ENCODE results near the gene RAMACL. TPM values are rescaled to one million over a fixed set of nuclear protein-coding genes. Genes with fewer than 3 reads are reported as not detected.
"Not testable (repeated sequence)": the region's sequence is repeated elsewhere in the genome, so short reads cannot be mapped to it uniquely, and the experiment has no call there.

RAMACL gene
- polyA plus RNA-seq, 6 donors from 2014 or later = 0.23 to 0.65 (median 0.52) TPM; not detected in 1

DNA sequence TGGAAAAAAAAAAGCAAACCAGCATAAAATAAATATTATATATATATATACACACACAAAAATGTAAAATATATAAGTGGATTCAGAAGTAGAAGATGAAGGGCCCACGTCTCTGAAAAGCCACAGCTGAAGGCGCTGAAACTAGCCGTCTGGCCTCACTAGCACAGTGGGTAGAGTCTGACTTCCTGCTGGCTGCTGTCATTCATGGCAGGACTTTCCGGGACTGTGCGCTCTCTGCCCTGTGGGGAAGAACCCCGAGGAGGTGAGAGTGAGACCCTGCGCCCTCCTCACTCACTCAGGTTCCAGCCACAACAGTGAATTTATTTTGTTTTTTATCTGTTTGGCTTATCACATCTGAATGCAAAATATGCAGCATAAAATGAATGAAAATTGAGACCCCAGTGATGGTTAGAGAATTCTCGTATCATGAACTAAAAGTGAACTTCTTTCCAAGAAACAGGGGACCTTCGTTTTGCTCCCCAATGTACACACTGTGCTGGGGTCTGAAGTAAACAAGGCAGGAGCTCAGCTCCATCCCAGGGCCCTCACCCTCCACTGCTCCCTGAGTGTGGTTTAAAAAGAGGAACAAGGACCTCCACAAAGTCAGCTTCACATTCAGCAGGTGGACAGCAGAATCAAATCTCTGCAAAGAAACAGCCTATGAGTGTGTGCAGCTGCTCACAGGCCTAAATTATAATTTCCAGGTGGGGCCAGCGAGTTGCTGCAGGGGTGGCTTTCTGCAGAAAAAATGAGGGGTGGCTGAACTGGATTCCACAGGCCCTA, 1.3 kb upstream of the RAMACL start:
- H3K27ac Mint-ChIP-seq = peak overlapping the region in 5 of 6 donors; percentile 39 to 85 (median 58)
- ATAC-seq (ENCODE audit: low read depth in 2 of 2) = peak; percentile 88 to 90
- no peaks in the 10 kb centered on the region for H3K36me3 Mint-ChIP-seq
- DNase-seq = peak; percentile 64
- H3K9me3 Mint-ChIP-seq = no peaks in the 10 kb centered on the region
- peaks cover 31 to 47% (median 36%) of the 10 kb centered on the region in 3 donors for H3K4me1 Mint-ChIP-seq
- H3K27me3 Mint-ChIP-seq = no peaks in the 10 kb centered on the region
- H3K4me3 Mint-ChIP-seq = peak overlapping the region; percentile 50 to 92 (median 72)

DNA sequence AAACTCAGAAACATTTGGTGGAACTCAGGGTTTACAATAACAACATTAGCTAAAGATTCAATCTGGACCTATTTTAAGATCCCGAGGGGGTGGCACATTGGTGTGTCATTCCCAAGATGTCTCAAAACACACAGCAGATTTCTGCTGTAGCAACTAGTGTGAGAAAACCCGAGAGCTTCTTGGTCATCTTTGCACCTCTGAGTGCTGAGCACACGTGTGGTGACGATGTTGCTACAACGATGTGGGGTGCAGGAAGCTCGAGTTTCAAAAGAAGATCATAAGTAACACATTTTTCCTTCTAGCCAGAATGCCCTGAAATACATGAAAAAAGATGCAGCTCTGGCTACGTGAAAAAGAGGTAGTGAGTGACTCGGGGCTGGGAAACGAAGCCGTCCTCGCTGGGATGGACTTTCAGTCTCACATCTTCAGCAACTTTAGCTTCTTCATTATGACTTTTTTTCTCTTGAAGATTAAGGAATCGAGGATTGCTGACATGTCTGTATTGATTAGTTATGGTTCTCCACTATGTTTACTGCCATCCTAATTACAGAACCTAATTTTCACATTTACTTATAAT, 1.5 kb downstream of the RAMACL start:
- H3K9me3 Mint-ChIP-seq = no peaks in the 10 kb centered on the region
- no peak overlapping the region for H3K4me3 Mint-ChIP-seq
- no peak overlapping the region for H3K27ac Mint-ChIP-seq
- H3K4me1 Mint-ChIP-seq = peaks cover 30 to 37% (median 35%) of the 10 kb centered on the region in 3 donors
- H3K36me3 Mint-ChIP-seq = no peaks in the 10 kb centered on the region
- H3K27me3 Mint-ChIP-seq = no peaks in the 10 kb centered on the region
- DNase-seq (no peak), ATAC-seq (ENCODE audit: low read depth in 2 of 2) (no peak)

DNA sequence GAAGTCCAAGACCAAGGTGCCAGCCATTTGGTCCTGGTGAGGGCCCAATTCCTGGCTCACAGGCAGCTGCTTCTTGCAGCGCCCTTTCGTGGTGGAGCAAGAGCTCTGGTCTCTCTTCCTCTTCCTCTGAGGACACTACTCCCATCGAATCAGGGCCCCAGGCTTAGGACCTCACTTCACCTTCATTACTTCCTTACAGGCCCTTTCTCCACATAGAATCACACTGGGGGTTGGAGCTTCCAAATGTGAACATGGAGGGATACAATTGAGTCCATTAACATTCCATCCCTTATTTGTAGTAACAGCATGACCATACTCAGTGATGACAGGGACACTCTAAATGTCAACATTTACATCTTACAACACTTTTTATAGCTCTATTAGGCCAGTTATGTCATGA, 2.3 kb downstream of the RAMACL start:
- Mint-ChIP-seq H3K27me3 (no peaks in the 10 kb centered on the region), H3K4me3 (no peak overlapping the region)

DNA sequence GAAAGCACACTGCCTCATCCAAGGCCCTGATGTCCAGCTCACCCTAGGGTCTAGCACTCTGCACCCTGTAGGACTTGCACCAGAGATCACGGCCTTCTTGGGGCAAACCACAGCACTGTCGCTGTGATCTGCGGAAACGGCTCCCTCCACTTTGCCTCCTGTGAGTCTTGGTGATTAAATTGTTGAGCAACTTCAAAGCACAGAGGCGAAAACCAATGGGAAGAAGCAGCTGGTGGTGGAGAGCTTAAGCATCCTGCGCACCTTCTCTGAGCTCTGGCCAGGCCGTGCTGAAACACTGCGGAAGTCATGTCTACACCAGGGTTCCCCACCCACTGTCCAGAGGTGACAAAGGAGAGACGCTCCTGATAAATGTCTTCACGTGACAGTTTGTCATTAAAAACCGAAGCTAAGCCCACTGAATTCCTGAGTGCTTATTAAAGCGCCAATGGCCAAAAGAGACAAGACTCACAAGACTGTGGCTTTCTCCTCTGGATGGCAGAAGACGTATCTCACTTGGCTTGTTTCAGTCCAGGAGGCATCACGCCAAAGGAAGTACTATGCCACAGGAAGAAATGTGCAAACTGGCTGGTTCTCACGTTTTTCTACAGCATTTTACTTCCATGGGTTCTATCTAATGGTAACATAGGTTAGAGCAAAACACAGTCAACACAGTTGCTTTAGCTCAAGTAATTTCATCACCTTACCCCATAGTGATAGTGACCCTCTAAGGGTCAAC, 3.1 kb downstream of the RAMACL start:
- Mint-ChIP-seq H3K4me3 (no peak overlapping the region), H3K27ac (no peak overlapping the region), H3K9me3 (no peaks in the 10 kb centered on the region), H3K36me3 (no peaks in the 10 kb centered on the region), H3K4me1 (peaks cover 15 to 22% (median 19%) of the 10 kb centered on the region in 3 donors), H3K27me3 (no peaks in the 10 kb centered on the region)
- no peak for ATAC-seq (ENCODE audit: low read depth in 2 of 2)
- DNase-seq = no peak

More for the DNA sequence above, 2.3 kb downstream of the RAMACL start:
- no peaks in the 10 kb centered on the region for H3K9me3 Mint-ChIP-seq
- no peak overlapping the region for H3K27ac Mint-ChIP-seq
- H3K4me1 Mint-ChIP-seq = peaks cover 22 to 29% (median 27%) of the 10 kb centered on the region in 3 donors
- no peak for DNase-seq
- no peak for ATAC-seq (ENCODE audit: low read depth in 2 of 2)
- no peaks in the 10 kb centered on the region for H3K36me3 Mint-ChIP-seq

DNA sequence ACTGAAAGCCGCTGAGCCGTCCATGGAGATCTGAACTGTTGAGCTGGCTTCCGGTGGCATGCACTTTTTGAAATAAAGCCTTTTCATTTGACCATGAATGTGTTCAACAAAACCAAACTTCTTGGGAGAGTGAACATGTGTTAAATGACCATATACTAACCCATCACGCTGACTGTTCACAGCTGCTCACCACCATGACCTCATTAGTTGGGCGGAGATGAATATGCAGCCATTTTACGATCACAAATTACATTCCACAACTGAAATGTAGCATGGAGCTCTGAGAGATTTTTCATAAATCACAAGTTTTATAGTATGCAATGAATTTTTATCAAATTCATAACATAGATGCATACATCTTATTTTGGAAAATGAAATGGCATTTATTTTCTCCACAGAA, 4.2 kb downstream of the RAMACL start:
- no peak for DNase-seq
- no peak overlapping the region for H3K4me3 Mint-ChIP-seq

DNA sequence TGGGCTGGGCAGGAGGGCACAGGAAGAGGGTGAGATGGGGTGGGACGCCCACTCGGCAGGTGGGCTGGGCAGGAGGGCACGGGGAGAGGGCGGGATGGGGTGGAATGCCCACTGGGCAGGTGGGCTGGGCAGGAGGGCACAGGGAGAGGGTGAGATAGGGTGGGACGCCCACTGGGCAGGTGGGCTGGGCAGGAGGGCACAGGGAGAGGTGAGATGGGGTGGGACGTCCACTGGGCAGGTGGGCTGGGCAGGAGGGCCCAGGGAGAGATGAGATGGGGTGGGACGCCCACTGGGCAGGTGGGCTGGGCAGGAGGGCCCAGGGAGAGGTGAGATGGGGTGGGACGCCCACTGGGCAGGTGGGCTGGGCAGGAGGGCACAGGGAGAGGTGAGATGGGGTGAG, 4.7 kb downstream of the RAMACL start:
- Mint-ChIP-seq H3K9me3 (peaks cover 0 to 12% (median 6%) of the 10 kb centered on the region in 7 donors), H3K36me3 (peaks cover 0 to 10% of the 10 kb centered on the region in 2 donors)
- not testable (repeated sequence) for H3K4me1 Mint-ChIP-seq; H3K27ac Mint-ChIP-seq; H3K27me3 Mint-ChIP-seq; H3K4me3 Mint-ChIP-seq; ATAC-seq (ENCODE audit: low read depth in 2 of 2); DNase-seq

More for the DNA sequence above, 4.2 kb downstream of the RAMACL start:
- Mint-ChIP-seq H3K4me1 (peaks cover 7 to 11% (median 9%) of the 10 kb centered on the region in 3 donors), H3K36me3 (peaks cover 0 to 6% of the 10 kb centered on the region in 2 donors), H3K27ac (no peak overlapping the region), H3K27me3 (no peaks in the 10 kb centered on the region), H3K9me3 (peaks cover 0 to 9% (median 4%) of the 10 kb centered on the region in 7 donors)
- ATAC-seq (ENCODE audit: low read depth in 2 of 2) = no peak

DNA sequence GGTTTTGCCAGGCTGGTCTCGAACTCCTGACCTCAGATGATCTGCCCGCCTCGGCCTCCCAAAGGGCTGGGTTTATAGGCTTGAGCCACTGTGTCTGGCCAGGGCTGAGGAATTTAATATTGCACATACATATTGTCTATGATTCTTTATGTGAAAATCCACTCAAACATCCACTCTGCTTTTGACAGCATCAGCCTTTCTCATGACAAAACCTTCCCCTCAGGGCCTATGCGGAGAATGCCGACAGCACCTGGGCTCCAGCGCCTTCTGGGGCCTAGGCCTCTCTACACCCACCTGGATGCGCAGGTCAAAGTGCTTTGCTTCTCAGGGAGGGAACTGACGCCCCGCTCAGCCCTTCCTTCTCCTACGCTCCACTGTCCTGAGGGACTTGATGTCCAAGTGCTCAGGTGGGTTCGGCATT, 5.4 kb downstream of the RAMACL start:
- ATAC-seq (ENCODE audit: low read depth in 2 of 2) = no peak
- Mint-ChIP-seq H3K27ac (no peak overlapping the region), H3K9me3 (peaks cover 3 to 19% (median 13%) of the 10 kb centered on the region in 7 donors), H3K36me3 (peaks cover 4 to 17% of the 10 kb centered on the region in 2 donors), H3K4me1 (peaks cover 0 to 4% (median 0%) of the 10 kb centered on the region in 3 donors), H3K4me3 (no peak overlapping the region), H3K27me3 (no peaks in the 10 kb centered on the region)
- no peak for DNase-seq

DNA sequence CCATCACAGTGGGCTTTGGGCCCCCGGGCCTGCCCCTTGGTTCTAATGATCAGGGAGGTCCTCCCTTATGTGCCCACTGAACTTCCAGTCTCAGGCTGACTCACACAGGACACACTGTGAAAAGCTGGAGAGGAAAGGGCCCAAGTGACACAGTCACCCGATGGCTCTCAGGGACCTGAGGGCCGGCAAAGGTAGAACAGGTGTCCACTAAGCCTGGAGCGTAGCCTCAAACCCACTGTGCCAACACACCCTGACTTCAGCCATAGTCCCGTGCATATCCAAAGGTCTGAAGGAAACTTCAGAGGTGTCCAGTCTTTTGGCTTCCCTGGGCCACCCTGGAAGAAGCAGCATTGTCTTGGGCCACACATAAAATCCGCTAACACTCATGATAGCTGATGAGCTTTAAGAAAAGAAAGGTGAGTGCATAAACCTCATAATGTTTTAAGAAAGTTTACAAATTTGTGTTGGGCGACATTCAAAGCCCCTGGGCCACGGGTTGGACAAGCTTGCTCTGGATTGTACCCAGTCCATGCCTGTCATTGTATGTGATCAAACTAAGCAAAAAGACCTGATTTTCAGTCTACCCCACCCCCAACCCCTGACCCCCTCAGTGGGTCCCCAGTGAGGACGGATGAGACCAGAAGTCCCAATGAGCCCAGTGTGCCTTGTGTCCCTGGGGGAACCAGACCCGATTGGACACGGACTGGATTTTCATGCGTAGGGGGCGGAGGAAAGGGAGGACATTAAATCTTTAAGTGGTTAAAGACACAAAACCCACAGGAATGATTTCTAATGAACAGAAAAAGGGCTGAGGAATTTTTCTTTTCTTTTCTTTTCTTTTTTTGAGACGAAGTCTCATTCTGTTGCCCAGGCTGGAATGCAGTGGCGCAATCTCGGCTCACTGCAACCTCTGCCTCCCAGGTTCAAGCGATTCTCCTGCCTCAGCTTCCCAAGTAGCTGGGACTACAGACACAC, 6.1 kb downstream of the RAMACL start:
- ATAC-seq (ENCODE audit: low read depth in 2 of 2) (no peak), DNase-seq (no peak)
- Mint-ChIP-seq H3K36me3 (peaks cover 6 to 21% of the 10 kb centered on the region in 2 donors), H3K27ac (no peak overlapping the region), H3K9me3 (peaks cover 5 to 21% (median 14%) of the 10 kb centered on the region in 7 donors), H3K4me3 (no peak overlapping the region), H3K4me1 (peaks cover 0 to 4% (median 0%) of the 10 kb centered on the region in 3 donors), H3K27me3 (no peaks in the 10 kb centered on the region)

DNA sequence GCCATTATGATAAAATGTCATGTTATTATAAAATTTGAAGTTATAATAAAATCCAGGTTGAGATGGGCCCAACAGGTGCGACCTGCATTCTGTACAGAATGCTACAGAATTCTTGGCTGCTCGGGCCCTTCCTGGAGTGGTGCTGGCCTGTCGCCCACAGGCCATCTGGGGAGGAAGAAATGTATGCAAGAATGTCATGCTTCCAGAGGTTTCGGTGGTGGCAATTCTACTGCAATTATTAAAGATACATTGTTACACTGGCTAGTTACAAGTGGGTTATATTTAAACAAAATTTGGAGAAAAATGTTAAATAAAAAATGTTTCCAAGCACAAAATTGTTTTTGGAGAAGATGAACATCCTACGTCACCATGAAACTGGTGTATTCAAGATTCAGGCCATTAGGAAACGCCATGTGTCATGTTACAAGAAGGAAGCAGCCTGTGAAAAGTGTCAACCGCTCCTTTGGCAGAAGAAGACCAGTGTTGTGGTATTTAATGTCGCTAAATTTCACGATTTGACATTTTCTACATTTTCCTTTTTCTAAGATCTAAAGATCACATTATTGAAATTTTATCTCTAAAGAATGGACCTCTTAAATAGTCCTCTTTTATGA, 7.1 kb downstream of the RAMACL start:
- DNase-seq (no peak), ATAC-seq (ENCODE audit: low read depth in 2 of 2) (no peak)
- Mint-ChIP-seq H3K27ac (no peak overlapping the region), H3K4me3 (no peak overlapping the region), H3K27me3 (no peaks in the 10 kb centered on the region), H3K9me3 (peaks cover 5 to 21% (median 14%) of the 10 kb centered on the region in 7 donors), H3K4me1 (peaks cover 0 to 4% (median 0%) of the 10 kb centered on the region in 3 donors), H3K36me3 (peaks cover 12 to 21% of the 10 kb centered on the region in 2 donors)

DNA sequence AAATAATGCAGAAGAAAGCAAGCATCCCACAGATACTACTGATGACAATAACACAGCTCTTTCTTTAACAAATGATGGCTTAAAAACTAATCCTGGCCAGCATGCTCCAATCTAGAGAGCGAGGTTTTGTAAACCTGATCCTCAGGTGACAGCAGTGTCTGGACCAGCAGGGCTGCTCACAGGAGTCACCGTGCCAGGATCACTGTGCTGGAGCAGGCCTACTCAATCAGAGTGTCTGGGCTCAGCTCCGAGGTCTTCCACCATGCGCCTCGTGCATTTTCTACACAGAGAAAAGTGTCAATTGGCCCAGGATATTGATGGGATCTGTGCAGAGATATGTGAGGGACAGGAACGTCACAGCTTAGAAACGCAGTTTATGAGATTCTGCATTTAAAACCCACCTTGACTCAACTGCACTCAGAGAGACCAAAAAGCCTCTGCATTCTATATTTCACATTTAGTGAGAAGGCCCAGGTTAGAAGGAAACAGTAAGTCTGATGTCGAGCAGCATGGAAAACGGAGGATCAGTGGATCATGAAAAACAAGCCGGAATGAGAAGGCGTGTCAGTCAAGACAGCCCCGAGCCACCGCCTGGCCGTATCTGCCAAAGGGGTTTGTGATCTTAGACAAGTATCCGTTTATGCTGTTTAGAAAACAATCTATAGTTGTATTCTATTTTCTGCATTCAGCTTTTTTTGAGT, 7.8 kb downstream of the RAMACL start:
- ATAC-seq (ENCODE audit: low read depth in 2 of 2) = no peak
- peaks cover 0 to 4% (median 0%) of the 10 kb centered on the region in 3 donors for H3K4me1 Mint-ChIP-seq
- H3K9me3 Mint-ChIP-seq = peaks cover 5 to 21% (median 14%) of the 10 kb centered on the region in 7 donors
- peak overlapping the region in 1 of 6 donors; percentile 70 for H3K27ac Mint-ChIP-seq
- H3K4me3 Mint-ChIP-seq = no peak overlapping the region
- no peaks in the 10 kb centered on the region for H3K27me3 Mint-ChIP-seq
- peaks cover 12 to 21% of the 10 kb centered on the region in 2 donors for H3K36me3 Mint-ChIP-seq
- no peak for DNase-seq

DNA sequence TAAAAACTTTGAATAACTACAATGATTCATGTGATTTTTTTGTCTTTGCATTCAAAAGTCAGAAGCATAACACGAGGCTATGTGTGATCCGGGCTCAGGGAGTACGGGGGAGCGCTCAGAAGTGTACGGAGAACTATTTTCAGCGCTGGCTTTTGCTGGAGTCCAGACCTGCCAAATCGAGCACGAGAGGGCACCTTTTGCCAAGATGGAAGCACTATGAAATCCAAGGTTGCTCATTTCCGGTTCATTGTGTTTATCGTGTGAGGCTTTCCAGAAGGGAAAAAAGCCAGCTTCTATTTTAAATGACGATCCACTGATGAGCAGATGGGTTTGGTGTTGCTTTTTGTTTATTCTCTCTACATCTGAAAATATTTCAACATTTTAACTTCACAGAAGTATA, 11.3 kb downstream of the RAMACL start:
- Mint-ChIP-seq H3K27me3 (peaks cover 0 to 8% (median 7%) of the 10 kb centered on the region in 3 donors), H3K4me1 (peaks cover 0 to 6% (median 0%) of the 10 kb centered on the region in 3 donors), H3K36me3 (peaks cover 12 to 21% of the 10 kb centered on the region in 2 donors), H3K9me3 (peaks cover 5 to 21% (median 14%) of the 10 kb centered on the region in 7 donors), H3K4me3 (no peak overlapping the region), H3K27ac (peak overlapping the region in 1 of 6 donors; percentile 8)
- ATAC-seq (ENCODE audit: low read depth in 2 of 2) (no peak), DNase-seq (no peak)
